GM12891 (cell line): ENCODE measurements around the gene ERN1.

Experiments used
- PAX5 ChIP-seq: IDR thresholded peaks from 2 replicates; pipeline ENCODE4 v1.6.1; 2011; ENCODE audit warnings: low read length, moderate library complexity, mild to moderate bottlenecking; ENCODE audit not compliant: insufficient read depth, severe bottlenecking
- POLR2A ChIP-seq: IDR thresholded peaks from 2 replicates; pipeline ENCODE4 v1.6.1; 2011; ENCODE audit warnings: low read depth, low read length, control low read depth
- POLR2AphosphoS5 ChIP-seq: IDR thresholded peaks from 2 replicates; pipeline ENCODE4 v1.6.1; 2011; ENCODE audit warnings: low read depth, low read length, control low read depth
- POU2F2 ChIP-seq: IDR thresholded peaks from 2 replicates; pipeline ENCODE4 v1.6.1; 2011; ENCODE audit warnings: low read depth, mild to moderate bottlenecking, control low read depth, low read length, moderate library complexity
- SPI1 ChIP-seq: IDR thresholded peaks from 2 replicates; pipeline ENCODE4 v1.6.1; 2011; ENCODE audit warnings: low read depth, low read length, control low read depth
- TAF1 ChIP-seq: IDR thresholded peaks from 2 replicates; pipeline ENCODE4 v1.6.1; 2011; ENCODE audit warnings: low read depth, low read length, control low read depth

GRCh38 chr17:64065161-64065560 lies 64.8 kb downstream of the ERN1 start:
- TF ChIP-seq POLR2AphosphoS5 (no peak), POLR2A (no peak), POU2F2 (no peak), TAF1 (no peak), PAX5 (no peak), SPI1 (no peak)
